HG02981 (cell line): ENCODE data around the gene TRIM41.

Experiments used
- ATAC-seq: cut with Tn5 transposase; IDR thresholded peaks from one replicate; pipeline ENCODE4 v1.9.1; 2021; ENCODE audit warnings: mild to moderate bottlenecking, moderate library complexity; ENCODE audit not compliant: unreplicated experiment

Gene TRIM41

DNA sequence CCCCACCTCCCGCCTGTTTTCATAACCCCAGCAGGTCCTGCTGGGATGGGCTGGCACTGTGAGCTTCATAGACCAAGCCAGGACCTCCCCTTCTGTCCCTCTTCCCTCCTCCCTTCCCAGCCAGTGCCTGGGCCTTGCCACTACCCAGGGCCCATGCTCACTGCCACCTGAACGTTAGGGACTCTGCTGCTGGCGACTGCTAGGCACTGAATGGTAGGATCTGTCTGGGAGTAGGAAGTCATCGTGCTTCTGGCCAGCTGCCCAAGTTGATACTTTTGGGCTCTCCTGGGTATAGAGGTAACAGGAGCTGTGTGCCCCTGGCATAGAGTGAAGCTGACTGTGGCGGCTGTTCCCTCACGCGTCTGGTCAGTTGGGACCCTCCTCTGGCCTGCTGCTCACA is 8.4 kb downstream of the TRIM41 start:
- no peak for ATAC-seq

GRCh38 chr5:181232593-181232992 is 9.5 kb downstream of the TRIM41 start:
- ATAC-seq: no peak

- ATAC-seq: no peak
These were observed 10.2 kb downstream of the TRIM41 start for GRCh38 chr5:181233088-181233800.

GRCh38 chr5:181233801-181234454 is 10.8 kb downstream of the TRIM41 start:
- ATAC-seq: no peak

- ATAC-seq: no peak
These were observed 11.6 kb downstream of the TRIM41 start for GRCh38 chr5:181234455-181235306.

DNA sequence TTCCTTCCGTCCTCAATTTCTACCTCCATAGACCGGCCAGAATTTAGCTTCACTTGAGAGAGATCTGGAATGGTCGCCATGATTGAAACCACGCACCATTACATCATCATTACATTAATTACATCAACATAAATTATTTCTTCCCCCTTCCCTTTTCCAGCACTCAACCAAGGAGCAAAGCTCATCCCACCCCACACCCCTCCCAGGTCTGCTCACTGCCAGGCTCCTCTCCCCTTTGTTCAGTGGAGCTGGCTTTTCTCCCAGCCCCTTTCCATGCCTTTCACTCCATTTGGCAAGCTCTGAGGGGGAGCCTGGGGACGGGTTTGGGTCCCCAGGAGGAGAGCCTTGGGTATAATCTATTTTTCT is 12.2 kb downstream of the TRIM41 start:
- no peak for ATAC-seq

GRCh38 chr5:181235689-181236366 is 12.7 kb downstream of the TRIM41 start:
- ATAC-seq: no peak

- ATAC-seq: no peak
These were observed 13.4 kb downstream of the TRIM41 start for GRCh38 chr5:181236471-181236870.

- no peak for ATAC-seq
These were observed 14.0 kb downstream of the TRIM41 start for GRCh38 chr5:181236954-181237641.

DNA sequence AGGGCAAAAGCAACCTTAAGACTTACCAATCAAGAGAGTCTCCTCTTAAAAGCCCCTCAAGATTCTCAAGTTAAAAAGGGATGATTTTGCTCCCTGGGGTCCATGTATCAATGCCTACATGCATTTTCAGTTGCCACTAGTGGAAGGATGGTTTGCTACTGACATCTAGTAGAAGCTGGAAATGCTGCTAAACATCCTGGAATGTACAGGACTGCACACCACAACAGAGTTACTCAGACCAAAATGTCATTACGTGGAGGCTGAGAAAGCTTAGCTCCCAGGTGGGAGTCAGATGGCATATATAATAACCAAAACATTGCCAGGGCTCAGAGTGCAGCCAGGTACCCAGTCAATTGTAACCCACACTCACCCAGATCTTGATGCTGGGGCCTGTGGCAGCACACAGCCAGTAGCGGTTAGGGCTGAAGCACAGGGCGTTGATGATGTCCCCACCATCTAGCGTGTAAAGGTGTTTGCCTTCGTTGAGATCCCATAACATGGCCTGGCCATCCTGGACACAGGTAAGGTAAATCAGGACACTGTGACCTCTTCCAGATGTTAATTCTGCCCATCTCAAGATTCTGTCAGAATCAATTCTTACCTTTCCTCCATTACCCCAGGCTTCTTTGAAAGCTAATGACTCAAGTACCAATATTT is 14.8 kb downstream of the TRIM41 start:
- no peak for ATAC-seq

DNA sequence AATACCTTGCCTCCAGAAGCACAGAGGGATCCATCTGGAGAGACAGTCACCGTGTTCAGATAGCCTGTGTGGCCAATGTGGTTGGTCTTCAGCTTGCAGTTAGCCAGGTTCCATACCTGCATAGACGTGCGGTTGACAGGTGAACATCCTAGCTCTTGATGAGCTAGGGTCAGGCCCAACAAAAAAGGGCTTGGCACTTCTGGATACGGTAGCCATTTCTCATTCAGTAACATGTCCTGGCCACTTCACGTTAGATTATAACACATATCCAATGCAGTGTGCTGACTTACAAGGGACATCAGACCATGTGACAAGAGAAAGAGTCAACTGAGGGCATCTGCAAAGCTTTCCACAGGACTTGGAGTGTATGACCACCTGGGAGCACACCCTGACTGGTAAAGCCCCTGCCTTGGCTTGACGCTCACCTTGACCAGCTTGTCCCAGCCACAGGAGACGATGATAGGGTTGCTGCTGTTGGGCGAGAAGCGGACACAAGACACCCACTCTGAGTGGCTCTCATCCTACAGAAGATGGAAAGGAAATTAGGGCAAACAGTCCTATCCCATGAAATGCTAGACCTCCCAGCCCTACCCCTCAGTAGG is 16.1 kb downstream of the TRIM41 start:
- ATAC-seq: no peak

GRCh38 chr5:181241393-181241975 is 18.4 kb downstream of the TRIM41 start:
- ATAC-seq: no peak

DNA sequence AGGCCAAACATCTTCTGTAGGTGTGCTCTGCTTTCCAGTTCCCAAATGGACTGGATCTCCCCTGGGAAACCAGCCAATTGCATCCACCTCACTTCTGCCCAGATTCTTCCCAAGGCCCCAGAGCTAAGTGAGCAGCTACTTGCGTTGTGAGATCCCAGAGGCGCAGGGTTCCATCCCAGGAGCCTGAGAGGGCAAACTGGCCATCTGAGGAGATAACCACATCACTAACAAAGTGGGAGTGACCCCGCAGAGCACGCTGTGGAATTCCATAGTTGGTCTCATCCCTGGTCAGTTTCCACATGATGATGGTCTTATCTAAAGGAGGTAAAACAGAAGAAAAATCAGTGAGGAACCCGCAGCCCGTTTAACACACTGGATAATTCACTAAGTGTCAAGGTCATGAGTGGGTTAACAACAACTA is 19.0 kb downstream of the TRIM41 start:
- ATAC-seq: no peak

GRCh38 chr5:181243018-181243563 is 20.0 kb downstream of the TRIM41 start:
- no peak for ATAC-seq

DNA sequence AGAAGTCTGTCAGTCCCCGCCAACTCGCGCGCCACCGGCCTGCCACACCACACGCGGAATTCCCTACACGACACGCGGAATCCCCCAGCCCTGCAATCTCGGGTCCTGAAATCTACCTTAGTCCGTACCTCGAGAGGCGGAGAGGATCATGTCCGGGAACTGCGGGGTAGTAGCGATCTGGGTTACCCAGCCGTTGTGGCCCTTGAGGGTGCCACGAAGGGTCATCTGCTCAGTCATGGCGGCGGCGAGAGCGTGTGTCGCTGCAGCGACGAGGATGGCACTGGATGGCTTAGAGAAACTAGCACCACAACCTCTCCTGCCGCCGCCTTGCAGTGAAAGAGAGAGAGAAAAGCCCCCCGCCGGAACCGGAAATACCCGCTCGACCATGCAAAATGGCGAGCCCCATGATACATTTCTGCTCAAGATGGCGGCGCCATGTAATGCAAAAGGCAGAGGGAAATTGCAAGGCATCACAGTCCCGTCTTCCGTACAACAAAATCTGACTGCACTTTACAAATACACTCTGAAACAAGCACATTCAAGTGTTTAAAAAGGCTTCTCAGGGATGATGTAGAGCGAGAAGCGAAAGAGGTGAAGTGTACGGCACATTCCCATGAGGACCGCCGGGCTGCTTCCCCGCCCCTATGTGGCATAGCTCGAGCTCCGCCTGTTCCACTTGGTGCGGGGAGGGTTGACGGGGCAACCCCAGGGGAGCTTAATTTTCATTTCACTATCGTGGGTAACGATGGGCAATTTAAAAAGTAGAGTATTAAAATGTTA is 20.7 kb downstream of the TRIM41 start, which contains the start of gene RACK1:
TSS of gene RACK1 (minus strand) at position 343 of the 780 bp plus-strand sequence. CDS start at position 237, 106 bp downstream.
- peak; percentile 65 for ATAC-seq

GRCh38 chr5:181245427-181246275 is 22.6 kb downstream of the TRIM41 start:
- ATAC-seq: no peak
